Measurements from ENCODE around the gene MEGF6.
"Not testable (repeated sequence)": the region's sequence is repeated elsewhere in the genome, so short reads cannot be mapped to it uniquely, and the experiment has no call there.

The MEGF6 gene

GRCh38 chr1:3577711-3578432 lies 33.4 kb downstream of the MEGF6 start:
- no peak for DNase-seq

- peak in 20 of 56 donors; percentile 14 to 76 (median 36) for DNase-seq
Observed at GRCh38 chr1:3577300-3577699, 34.0 kb downstream of the MEGF6 start.

- DNase-seq = peak in 3 of 56 donors; percentile 18 to 32 (median 20)
Observed at GRCh38 chr1:3575993-3576392, 35.3 kb downstream of the MEGF6 start.

- not testable (repeated sequence) for DNase-seq
Observed at GRCh38 chr1:3575515-3575914, 35.8 kb downstream of the MEGF6 start.

GRCh38 chr1:3573500-3573899 lies 37.8 kb downstream of the MEGF6 start:
- peak in 4 of 56 donors; percentile 15 to 41 (median 26) for DNase-seq

- DNase-seq = not testable (repeated sequence)
Observed at GRCh38 chr1:3572638-3573037, 38.7 kb downstream of the MEGF6 start.

GRCh38 chr1:3571263-3571662 lies 40.0 kb downstream of the MEGF6 start:
- DNase-seq = no peak

- DNase-seq = no peak
Observed at GRCh38 chr1:3570066-3570986, 41.0 kb downstream of the MEGF6 start.

GRCh38 chr1:3569436-3569835 lies 41.9 kb downstream of the MEGF6 start:
- DNase-seq = no peak

GRCh38 chr1:3568815-3569435 lies 42.4 kb downstream of the MEGF6 start:
- DNase-seq = peak in 2 of 56 donors; percentile 24 to 35

- no peak for DNase-seq
Observed at GRCh38 chr1:3566951-3567804, 44.1 kb downstream of the MEGF6 start.

GRCh38 chr1:3566003-3566885 lies 45.1 kb downstream of the MEGF6 start:
- no peak for DNase-seq

- peak in 9 of 56 donors; percentile 2 to 40 (median 13) for DNase-seq
Observed at GRCh38 chr1:3564921-3565831, 46.1 kb downstream of the MEGF6 start.

- DNase-seq = no peak
Observed at GRCh38 chr1:3563610-3564009, 47.7 kb downstream of the MEGF6 start.

- no peak for DNase-seq
Observed at GRCh38 chr1:3563125-3563524, 48.2 kb downstream of the MEGF6 start.

GRCh38 chr1:3562712-3563111 lies 48.6 kb downstream of the MEGF6 start:
- DNase-seq = no peak

- DNase-seq = no peak
Observed at GRCh38 chr1:3561702-3562101, 49.6 kb downstream of the MEGF6 start.

- DNase-seq = no peak
Observed at GRCh38 chr1:3560981-3561380, 50.3 kb downstream of the MEGF6 start.

All from amygdala (tissue), 56 donors.